ENCODE measurements around the gene STARD13. TPM values are rescaled to one million over a fixed set of nuclear protein-coding genes. Genes with fewer than 3 reads are reported as not detected.

STARD13 gene
- total RNA-seq, 1 donor from 2014 or later = 8.9 TPM

- DNase-seq (ENCODE audit: low read depth) = no peak
- no peak for TF ChIP-seq CTCF (conservative IDR thresholded peaks at IDR 0.05; ENCODE audit: low read depth, low read length)
- H3K4me3 ChIP-seq (ENCODE audit: low read depth, low read length) = no peak overlapping the region
Observed at GRCh38 chr13:33257841-33258807, 27.4 kb downstream of the STARD13 start.

- DNase-seq (ENCODE audit: low read depth) = no peak
- TF ChIP-seq CTCF (conservative IDR thresholded peaks at IDR 0.05; ENCODE audit: low read depth, low read length) = no peak
- H3K4me3 ChIP-seq (ENCODE audit: low read depth, low read length) = no peak overlapping the region
Observed at GRCh38 chr13:33256148-33256840, 29.3 kb downstream of the STARD13 start.

GRCh38 chr13:33252135-33252534 lies 33.4 kb downstream of the STARD13 start:
- no peak for TF ChIP-seq CTCF (conservative IDR thresholded peaks at IDR 0.05; ENCODE audit: low read depth, low read length)
- no peak overlapping the region for H3K4me3 ChIP-seq (ENCODE audit: low read depth, low read length)
- DNase-seq (ENCODE audit: low read depth) = no peak

GRCh38 chr13:33251131-33251661 lies 34.4 kb downstream of the STARD13 start:
- TF ChIP-seq CTCF (conservative IDR thresholded peaks at IDR 0.05; ENCODE audit: low read depth, low read length) = no peak
- DNase-seq (ENCODE audit: low read depth) = peak; percentile 80
- H3K4me3 ChIP-seq (ENCODE audit: low read depth, low read length) = no peak overlapping the region

- DNase-seq (ENCODE audit: low read depth) = no peak
- TF ChIP-seq CTCF (conservative IDR thresholded peaks at IDR 0.05; ENCODE audit: low read depth, low read length) = no peak
- no peak overlapping the region for H3K4me3 ChIP-seq (ENCODE audit: low read depth, low read length)
Observed at GRCh38 chr13:33250609-33251008, 34.9 kb downstream of the STARD13 start.

GRCh38 chr13:33249894-33250293 lies 35.7 kb downstream of the STARD13 start:
- H3K4me3 ChIP-seq (ENCODE audit: low read depth, low read length) = no peak overlapping the region
- no peak for TF ChIP-seq CTCF (conservative IDR thresholded peaks at IDR 0.05; ENCODE audit: low read depth, low read length)
- DNase-seq (ENCODE audit: low read depth) = no peak

Data from epithelial cell of proximal tubule (primary cell).